Measurements from ENCODE around the gene PRIM2.

GRCh38 chr6:57312004-57312345 lies 5.5 kb upstream of the PRIM2 start:
- no peak for TF ChIP-seq CTCF (IDR thresholded peaks at IDR 0.05 in 2 of 3, conservative IDR thresholded peaks at IDR 0.05 in 1 of 3; ENCODE audit: borderline replicate concordance in 1 of 3, insufficient read depth in 1 of 3, low read depth in 2 of 3, low read length in 2 of 3)
- no peak for TF ChIP-seq ZNF274 (IDR thresholded peaks at IDR 0.05; ENCODE audit: low read depth, low read length)
- no peak for TF ChIP-seq MAX (IDR thresholded peaks at IDR 0.05)
- TF ChIP-seq REST (IDR thresholded peaks at IDR 0.05; ENCODE audit: low read depth) = no peak

All from HCT116 (cell line).